Thymus (tissue), 14 donors: Measurements from ENCODE around the gene ARMCX5. TPM values are rescaled to one million over a fixed set of nuclear protein-coding genes. Genes with fewer than 3 reads are reported as not detected.

Source experiments
- DNase-seq, 9 donors: peaks; one replicate each; pipeline ENCODE4 v3.0.0-alpha.2; 2013; ENCODE audit warnings: low spot score in 9 of 9, low read depth in 6 of 9, missing footprints in 1 of 9
- H3K27ac ChIP-seq, 2 donors: one replicate each; pipeline ENCODE4 v1.5.1; 2013; ENCODE audit warnings: control low read depth in 1 of 2, low read depth in 1 of 2, low read length in 1 of 2, mild to moderate bottlenecking in 1 of 2, moderate library complexity in 1 of 2
- H3K27me3 ChIP-seq, 2 donors: one replicate each; pipeline ENCODE4 v1.5.1; 2013; ENCODE audit warnings: low read length in 1 of 2; ENCODE audit not compliant: control insufficient read depth in 2 of 2, insufficient read depth in 1 of 2
- H3K36me3 ChIP-seq, 2 donors: one replicate each; pipeline ENCODE4 v1.5.1; 2013; ENCODE audit warnings: low read length in 1 of 2, mild to moderate bottlenecking in 1 of 2, moderate library complexity in 1 of 2; ENCODE audit not compliant: control insufficient read depth in 2 of 2, insufficient read depth in 2 of 2
- H3K4me1 ChIP-seq, 2 donors: one replicate each; pipeline ENCODE4 v1.5.1; 2013; ENCODE audit warnings: low read length in 2 of 2; ENCODE audit not compliant: control insufficient read depth in 2 of 2, insufficient read depth in 2 of 2
- H3K4me3 ChIP-seq, 2 donors: one replicate each; pipeline ENCODE4 v1.5.1; 2013; ENCODE audit warnings: low read length in 2 of 2, control low read depth in 1 of 2, mild to moderate bottlenecking in 1 of 2
- H3K9me3 ChIP-seq, 2 donors: one replicate each; pipeline ENCODE4 v1.5.1; 2013; ENCODE audit warnings: low read length in 1 of 2, mild to moderate bottlenecking in 1 of 2; ENCODE audit not compliant: control insufficient read depth in 2 of 2, insufficient read depth in 1 of 2
- WGBS: extraction: QIAGEN DNeasy Blood & Tissue Kit; methylation state at CpG from one replicate; pipeline ENCODE4 v1.1.7; 2013; 5-methylcytosine and 5-hydroxymethylcytosine counted together
- long read RNA-seq, 10 donors: transcript quantifications; one replicate each; lab custom pipeline, GENCODE V29; 2026
- polyA plus RNA-seq: library from polyadenylated mRNA; stranded (reverse); fragments of 200-250 nt; gene quantifications from one replicate; pipeline ENCODE4 v1.2.3, GENCODE V29; 2013
- total RNA-seq: library from RNA; stranded (reverse); fragments of 120-200 nt; gene quantifications from one replicate; pipeline ENCODE4 v1.2.4, GENCODE V29; 2013
- donor health status: healthy.

Gene ARMCX5
- total RNA-seq (17.4 TPM), polyA plus RNA-seq (12.2 TPM)
- long read RNA-seq, donor 1, full-length matches to known transcripts: 1 of 1 reads
- long read RNA-seq, donor 1, partial matches to known transcripts: 0 of 1 reads
- long read RNA-seq, donor 1, other reads (novel, unspliced or antisense): 0 of 1 reads
- long read RNA-seq, donor 2, full-length matches to known transcripts: 26 of 26 reads
- long read RNA-seq, donor 2, partial matches to known transcripts: 0 of 26 reads
- long read RNA-seq, donor 2, other reads (novel, unspliced or antisense): 0 of 26 reads
- long read RNA-seq, donor 3, full-length matches to known transcripts: 27 of 27 reads
- long read RNA-seq, donor 3, partial matches to known transcripts: 0 of 27 reads
- long read RNA-seq, donor 3, other reads (novel, unspliced or antisense): 0 of 27 reads
- long read RNA-seq, donor 4, full-length matches to known transcripts: 12 of 12 reads
- long read RNA-seq, donor 4, partial matches to known transcripts: 0 of 12 reads
- long read RNA-seq, donor 4, other reads (novel, unspliced or antisense): 0 of 12 reads
- long read RNA-seq, donor 5, full-length matches to known transcripts: 30 of 30 reads
- long read RNA-seq, donor 5, partial matches to known transcripts: 0 of 30 reads
- long read RNA-seq, donor 5, other reads (novel, unspliced or antisense): 0 of 30 reads
- long read RNA-seq, donor 6, full-length matches to known transcripts: 11 of 11 reads
- long read RNA-seq, donor 6, partial matches to known transcripts: 0 of 11 reads
- long read RNA-seq, donor 6, other reads (novel, unspliced or antisense): 0 of 11 reads
- long read RNA-seq, donor 7, full-length matches to known transcripts: 18 of 18 reads
- long read RNA-seq, donor 7, partial matches to known transcripts: 0 of 18 reads
- long read RNA-seq, donor 7, other reads (novel, unspliced or antisense): 0 of 18 reads
- long read RNA-seq, donor 8, full-length matches to known transcripts: 2 of 2 reads
- long read RNA-seq, donor 8, partial matches to known transcripts: 0 of 2 reads
- long read RNA-seq, donor 8, other reads (novel, unspliced or antisense): 0 of 2 reads
- long read RNA-seq, donor 9, full-length matches to known transcripts: 10 of 10 reads
- long read RNA-seq, donor 9, partial matches to known transcripts: 0 of 10 reads
- long read RNA-seq, donor 9, other reads (novel, unspliced or antisense): 0 of 10 reads
- long read RNA-seq, donor 10, full-length matches to known transcripts: 1 of 1 reads
- long read RNA-seq, donor 10, partial matches to known transcripts: 0 of 1 reads
- long read RNA-seq, donor 10, other reads (novel, unspliced or antisense): 0 of 1 reads

DNA sequence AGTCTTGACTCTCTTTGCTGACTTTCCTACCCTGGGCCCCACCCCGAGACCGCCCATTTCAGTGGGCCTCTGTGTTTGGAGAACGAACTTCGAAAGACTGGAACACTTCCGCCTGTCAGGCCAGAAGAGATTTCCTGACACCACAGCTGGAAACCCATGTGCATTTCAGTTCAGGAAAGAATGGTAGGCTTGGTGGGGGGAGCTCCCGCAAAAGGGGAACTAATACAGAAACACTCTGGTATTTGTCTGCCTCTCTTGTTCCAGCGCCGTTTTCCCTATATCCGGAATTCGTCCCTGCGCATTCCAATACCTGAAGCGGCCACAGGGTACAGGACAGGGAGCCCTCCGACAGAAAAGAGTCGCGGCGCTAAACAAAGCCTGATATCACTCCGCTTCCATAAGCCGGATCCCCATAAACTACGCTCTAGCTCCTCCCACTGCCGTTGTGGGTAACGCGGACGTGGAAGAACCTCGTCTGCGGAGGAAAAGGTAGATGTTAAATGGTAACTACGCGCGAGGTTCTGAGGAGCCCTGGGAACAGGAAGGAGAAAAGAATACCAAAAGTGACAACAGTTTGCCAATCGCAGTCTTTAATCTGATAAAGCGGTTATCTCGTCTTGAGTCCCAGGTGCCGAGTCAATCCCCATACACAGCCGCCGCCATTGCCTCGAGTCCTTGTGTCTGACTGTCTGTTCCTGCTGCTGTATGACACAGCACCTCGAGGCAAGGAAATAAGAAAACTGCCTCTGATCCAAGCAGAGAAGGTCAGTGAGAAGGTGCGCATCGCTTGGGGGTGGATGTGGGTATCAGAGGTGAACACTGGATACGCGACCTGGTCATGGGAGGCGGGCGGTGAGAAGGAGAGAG is at the start of gene ARMCX5:
TSS of gene ARMCX5 (plus strand) at position 432 of the 867 bp plus-strand sequence. CDS start 2,627 bp downstream, outside the sequence.
- Histone ChIP-seq H3K36me3 (peaks cover 0 to 9% of the 10 kb centered on the region in 2 donors), H3K4me3 (peak within 1 kb of the TSS; percentile 65 to 66), H3K27ac (peak within 1 kb of the TSS; percentile 81 to 82), H3K9me3 (no peaks in the 10 kb centered on the region), H3K4me1 (peaks cover 0 to 6% of the 10 kb centered on the region in 2 donors), H3K27me3 (no peaks in the 10 kb centered on the region)
- peak; percentile 54 to 92 (median 73) for DNase-seq
- under 1% methylated on average over 42 of the region's 42 CpGs for WGBS

DNA sequence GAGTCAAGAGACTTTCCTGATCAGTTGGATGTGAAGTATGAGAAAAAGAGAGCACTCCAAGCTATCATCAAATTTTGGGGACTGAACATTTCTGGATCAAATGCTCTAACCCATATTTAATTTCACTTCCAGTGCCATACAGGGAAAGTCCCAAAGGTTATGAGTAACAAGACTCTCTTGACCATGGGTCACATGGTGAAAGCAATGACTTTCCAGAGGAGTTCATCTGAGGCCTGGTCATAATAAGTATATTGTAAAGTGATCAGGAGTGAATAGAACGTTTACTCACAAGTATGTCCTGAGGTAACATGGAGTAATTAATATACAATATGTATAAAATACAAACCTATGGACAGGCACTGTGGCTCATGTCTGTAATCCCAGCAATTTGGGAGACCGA is 40.7 kb upstream of the ARMCX5 start:
- peak in 1 of 9 donors; percentile 4 for DNase-seq
- Histone ChIP-seq H3K9me3 (no peaks in the 10 kb centered on the region), H3K4me3 (no peak overlapping the region), H3K36me3 (no peaks in the 10 kb centered on the region), H3K27ac (no peak overlapping the region), H3K4me1 (no peaks in the 10 kb centered on the region), H3K27me3 (no peaks in the 10 kb centered on the region)
- 95% methylated on average over 2 of the region's 2 CpGs for WGBS

DNA sequence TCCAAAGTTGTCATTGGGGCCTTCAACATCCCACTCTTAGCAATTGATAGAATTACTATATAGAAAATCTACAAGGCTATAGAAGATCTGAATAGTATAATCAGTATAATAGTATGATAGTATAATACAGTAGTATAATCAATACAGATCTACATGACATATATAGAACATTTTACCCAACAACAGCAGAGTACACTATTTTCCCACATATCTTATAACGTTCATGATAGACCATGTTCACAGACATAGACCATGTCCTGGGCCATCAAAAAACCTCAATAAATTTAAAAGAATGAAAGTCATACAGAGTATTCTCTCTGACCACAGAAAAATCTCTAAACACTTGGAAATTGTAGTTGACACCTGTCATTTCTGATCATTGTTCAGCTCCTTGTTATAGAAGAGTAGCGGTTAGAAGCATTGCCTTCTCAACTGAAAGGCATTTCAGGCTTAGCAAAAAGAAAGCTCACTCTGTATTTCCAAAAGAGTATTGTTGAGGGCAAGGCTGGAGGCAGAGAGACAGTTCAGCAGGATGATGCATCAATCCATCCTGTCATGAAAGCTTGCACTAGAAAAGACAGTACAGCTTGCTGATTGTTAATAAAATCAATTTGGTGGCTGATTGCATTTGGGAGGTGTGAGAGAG is 38.8 kb upstream of the ARMCX5 start:
- no peaks in the 10 kb centered on the region for H3K4me1 ChIP-seq
- H3K4me3 ChIP-seq: no peak overlapping the region
- 97% methylated on average over 2 of the region's 2 CpGs for WGBS
- H3K27me3 ChIP-seq: no peaks in the 10 kb centered on the region
- peak in 1 of 9 donors; percentile 29 for DNase-seq
- H3K9me3 ChIP-seq: no peaks in the 10 kb centered on the region
- no peaks in the 10 kb centered on the region for H3K36me3 ChIP-seq
- H3K27ac ChIP-seq: no peak overlapping the region

DNA sequence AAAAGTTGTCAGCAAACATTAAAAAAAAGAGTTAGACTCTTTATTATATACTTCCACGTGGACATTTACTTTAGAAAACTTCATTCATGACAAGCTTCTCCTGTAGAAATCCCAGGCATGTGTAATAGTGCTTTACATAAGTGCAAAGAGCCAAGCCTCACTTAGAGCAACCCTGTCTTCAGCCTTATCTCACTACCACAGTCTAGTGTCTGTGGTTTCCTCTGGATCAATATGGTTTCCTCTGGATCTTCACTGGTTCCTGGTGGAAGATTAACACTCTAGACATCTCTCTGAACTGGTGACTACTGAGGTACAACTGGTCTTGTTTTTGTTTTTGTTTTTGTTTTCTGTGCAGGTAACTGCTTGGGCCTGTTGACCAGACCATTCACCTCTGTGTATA is 18.4 kb upstream of the ARMCX5 start:
- no peak overlapping the region for H3K4me3 ChIP-seq
- 6% methylated on average over 1 of the region's 1 CpG for WGBS
- H3K27me3 ChIP-seq: no peaks in the 10 kb centered on the region
- no peak overlapping the region for H3K27ac ChIP-seq
- H3K36me3 ChIP-seq: no peaks in the 10 kb centered on the region
- no peak for DNase-seq
- no peaks in the 10 kb centered on the region for H3K4me1 ChIP-seq
- no peaks in the 10 kb centered on the region for H3K9me3 ChIP-seq

DNA sequence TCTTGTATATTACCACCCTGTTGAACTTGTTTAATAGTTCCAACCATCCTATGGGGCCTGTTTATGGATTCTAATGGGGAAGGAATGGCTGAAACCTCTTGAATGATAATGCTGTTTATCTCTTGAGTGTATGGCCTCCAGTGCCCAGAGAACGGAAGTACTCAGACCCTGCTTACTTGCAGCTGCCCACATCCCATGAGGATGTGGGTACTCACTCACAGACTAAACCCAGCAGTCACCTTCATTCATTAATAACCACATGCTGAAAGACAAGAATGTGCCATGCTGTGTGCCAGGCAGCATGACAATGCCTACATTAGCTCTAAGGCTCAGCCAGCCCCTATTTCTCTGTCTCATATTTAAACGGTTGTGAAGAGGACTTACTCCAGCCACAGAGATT is 5.9 kb upstream of the ARMCX5 start:
- no peak for DNase-seq
- Histone ChIP-seq H3K4me1 (no peaks in the 10 kb centered on the region), H3K27ac (no peak overlapping the region), H3K36me3 (no peaks in the 10 kb centered on the region), H3K27me3 (no peaks in the 10 kb centered on the region), H3K4me3 (no peak overlapping the region), H3K9me3 (no peaks in the 10 kb centered on the region)
- 80% methylated on average over 2 of the region's 2 CpGs for WGBS

DNA sequence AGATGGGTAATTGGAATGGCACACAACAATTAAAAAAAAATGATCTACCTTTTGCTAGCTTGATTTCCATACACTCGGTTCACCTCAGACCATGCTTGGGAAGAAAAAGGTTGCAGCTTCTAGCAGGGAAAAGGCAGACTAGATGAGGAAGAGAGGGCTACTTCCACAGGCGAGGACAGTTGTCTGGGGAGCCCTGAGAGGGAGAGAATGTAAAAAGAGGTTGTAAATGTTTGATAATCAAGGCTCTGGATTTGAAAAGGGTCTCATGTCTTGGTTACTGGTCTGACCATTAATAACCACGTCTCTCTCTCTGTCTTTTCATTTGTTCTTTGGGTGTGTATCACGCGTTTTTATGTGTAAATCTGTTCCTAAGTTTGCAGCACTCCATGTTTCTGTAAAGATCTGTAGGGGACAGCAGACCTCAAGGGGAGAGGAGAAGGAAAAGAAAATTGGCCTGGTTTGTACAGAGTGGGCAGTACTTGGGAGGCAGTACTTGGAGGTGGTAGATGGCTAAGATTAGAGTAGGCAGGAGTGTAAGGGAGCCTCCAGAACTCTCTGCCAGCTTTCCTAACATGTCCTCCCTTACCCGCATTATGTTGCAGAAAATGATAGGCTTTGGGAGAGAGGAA is 750 bp downstream of the ARMCX5 start:
- peak overlapping the region; percentile 65 to 66 for H3K4me3 ChIP-seq
- no peak for DNase-seq
- peaks cover 0 to 6% of the 10 kb centered on the region in 2 donors for H3K4me1 ChIP-seq
- WGBS: 17% methylated on average over 6 of the region's 6 CpGs
- H3K27ac ChIP-seq: peak overlapping the region; percentile 81 to 82
- no peaks in the 10 kb centered on the region for H3K27me3 ChIP-seq
- no peaks in the 10 kb centered on the region for H3K9me3 ChIP-seq
- H3K36me3 ChIP-seq: peaks cover 0 to 9% of the 10 kb centered on the region in 2 donors

DNA sequence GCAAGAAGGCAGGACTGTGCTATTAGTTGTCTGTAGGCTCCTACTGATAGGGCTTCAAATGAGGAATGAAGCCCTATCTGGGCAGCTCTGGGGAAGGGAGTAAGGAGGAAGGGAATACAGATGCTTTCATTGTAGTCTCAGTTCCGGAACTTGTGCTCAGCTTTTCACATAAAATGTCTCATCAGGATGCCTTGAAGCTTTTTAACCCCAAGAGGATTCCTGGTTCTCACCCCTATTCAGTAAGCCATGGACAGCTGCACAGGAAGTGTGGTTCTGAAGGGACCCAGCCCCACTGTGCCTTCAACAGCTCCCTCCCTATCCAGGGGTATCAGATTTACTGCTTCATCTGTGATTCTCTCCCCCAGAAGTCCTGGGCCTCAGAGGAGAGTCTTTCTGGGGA is 5.0 kb downstream of the ARMCX5 start:
- H3K27me3 ChIP-seq: no peaks in the 10 kb centered on the region
- no peak overlapping the region for H3K27ac ChIP-seq
- DNase-seq: no peak
- no peak overlapping the region for H3K4me3 ChIP-seq
- peaks cover 0 to 9% of the 10 kb centered on the region in 2 donors for H3K36me3 ChIP-seq
- 87% methylated on average over 1 of the region's 1 CpG for WGBS
- H3K9me3 ChIP-seq: no peaks in the 10 kb centered on the region
- H3K4me1 ChIP-seq: peaks cover 0 to 6% of the 10 kb centered on the region in 2 donors
